ENCODE results near the gene THAP3. TPM values are rescaled to one million over a fixed set of nuclear protein-coding genes. Genes with fewer than 3 reads are reported as not detected.

Gene THAP3
- total RNA-seq, 6 donors from 2014 or later, result 7.7 to 26.2 (median 17.3) TPM

- DNase-seq, result no peak
- TF ChIP-seq EP300 (IDR thresholded peaks at IDR 0.05) (no peak), POLR2AphosphoS5 (IDR thresholded peaks at IDR 0.05) (no peak)
- WGBS, 2 donors, result 1 to 2% methylated on average over 16 to 29 of the region's 30 CpGs
- no peaks in the 10 kb centered on the region for H3K27me3 ChIP-seq
- H3K4me3 ChIP-seq, result peak overlapping the region; percentile 80 to 97 (median 88)
- peaks cover 0 to 6% (median 0%) of the 10 kb centered on the region in 4 donors for H3K36me3 ChIP-seq
- peak in 1 of 2 donors; percentile 39 for ATAC-seq (ENCODE audit: low FRiP score in 2 of 2)
- H3K9me3 ChIP-seq, result no peaks in the 10 kb centered on the region
- H3K27ac ChIP-seq, result peak overlapping the region; percentile 91 to 98 (median 94)
- H3K4me1 ChIP-seq, result peaks cover 30 to 42% (median 31%) of the 10 kb centered on the region in 4 donors
Observed at GRCh38 chr1:6580119-6580592, 44.5 kb upstream of the THAP3 start.

GRCh38 chr1:6580593-6581409 is 43.9 kb upstream of the THAP3 start:
- H3K36me3 ChIP-seq, result peaks cover 0 to 6% (median 0%) of the 10 kb centered on the region in 4 donors
- H3K4me3 ChIP-seq, result peak overlapping the region; percentile 80 to 97 (median 88)
- peak overlapping the region; percentile 91 to 98 (median 94) for H3K27ac ChIP-seq
- H3K9me3 ChIP-seq, result no peaks in the 10 kb centered on the region
- peak in 1 of 2 donors; percentile 1 for ATAC-seq (ENCODE audit: low FRiP score in 2 of 2)
- no peaks in the 10 kb centered on the region for H3K27me3 ChIP-seq
- WGBS, 2 donors, result 35 to 52% methylated on average over 5 to 18 of the region's 19 CpGs
- H3K4me1 ChIP-seq, result peaks cover 30 to 47% (median 31%) of the 10 kb centered on the region in 4 donors
- TF ChIP-seq POLR2A (IDR thresholded peaks at IDR 0.05), result no peak
- no peak for TF ChIP-seq EP300 (IDR thresholded peaks at IDR 0.05)
- TF ChIP-seq CTCF (IDR thresholded peaks at IDR 0.05), result no peak
- no peak for TF ChIP-seq POLR2AphosphoS5 (IDR thresholded peaks at IDR 0.05)
- peak in 1 of 2 donors; percentile 48 for DNase-seq

GRCh38 chr1:6581561-6582305 is 42.9 kb upstream of the THAP3 start:
- peak overlapping the region; percentile 91 to 98 (median 94) for H3K27ac ChIP-seq
- peak in 1 of 2 donors; percentile 81 for DNase-seq
- TF ChIP-seq EP300 (IDR thresholded peaks at IDR 0.05) (no peak), POLR2AphosphoS5 (IDR thresholded peaks at IDR 0.05) (no peak)
- H3K27me3 ChIP-seq, result no peaks in the 10 kb centered on the region
- peaks cover 31 to 55% (median 32%) of the 10 kb centered on the region in 4 donors for H3K4me1 ChIP-seq
- no peaks in the 10 kb centered on the region for H3K9me3 ChIP-seq
- peak in 1 of 2 donors; percentile 3 for ATAC-seq (ENCODE audit: low FRiP score in 2 of 2)
- H3K36me3 ChIP-seq, result peaks cover 0 to 12% (median 0%) of the 10 kb centered on the region in 4 donors
- 63 to 64% methylated on average over 10 of the region's 10 CpGs for WGBS, 2 donors
- H3K4me3 ChIP-seq, result peak overlapping the region in 1 of 4 donors; percentile 81

GRCh38 chr1:6582370-6582769 is 42.3 kb upstream of the THAP3 start:
- 80 to 83% methylated on average over 1 of the region's 1 CpG for WGBS, 2 donors
- H3K9me3 ChIP-seq, result no peaks in the 10 kb centered on the region
- TF ChIP-seq EP300 (IDR thresholded peaks at IDR 0.05), result no peak
- no peak overlapping the region for H3K4me3 ChIP-seq
- no peak for DNase-seq
- no peaks in the 10 kb centered on the region for H3K27me3 ChIP-seq
- ATAC-seq (ENCODE audit: low FRiP score in 2 of 2), result no peak
- peaks cover 33 to 61% (median 37%) of the 10 kb centered on the region in 4 donors for H3K4me1 ChIP-seq
- H3K27ac ChIP-seq, result peak overlapping the region in 3 of 4 donors; percentile 93 to 98 (median 96)
- peaks cover 0 to 18% (median 1%) of the 10 kb centered on the region in 4 donors for H3K36me3 ChIP-seq

GRCh38 chr1:6584126-6585080 is 40.3 kb upstream of the THAP3 start:
- no peaks in the 10 kb centered on the region for H3K9me3 ChIP-seq
- peaks cover 0 to 38% (median 19%) of the 10 kb centered on the region in 4 donors for H3K36me3 ChIP-seq
- no peak overlapping the region for H3K27ac ChIP-seq
- H3K27me3 ChIP-seq, result no peaks in the 10 kb centered on the region
- DNase-seq (no peak), ATAC-seq (ENCODE audit: low FRiP score in 2 of 2) (no peak)
- TF ChIP-seq CTCF (IDR thresholded peaks at IDR 0.05) (peak in 1 of 6 experiments; percentile 23), POLR2AphosphoS5 (IDR thresholded peaks at IDR 0.05) (no peak), EP300 (IDR thresholded peaks at IDR 0.05) (no peak), POLR2A (IDR thresholded peaks at IDR 0.05) (no peak)
- H3K4me1 ChIP-seq, result peaks cover 31 to 77% (median 45%) of the 10 kb centered on the region in 4 donors
- WGBS, 2 donors, result 81 to 86% methylated on average over 20 to 21 of the region's 21 CpGs
- H3K4me3 ChIP-seq, result no peak overlapping the region

Data from upper lobe of left lung (tissue), 6 donors.